ENCODE measurements around the gene MVK. TPM values are rescaled to one million over a fixed set of nuclear protein-coding genes. Genes with fewer than 3 reads are reported as not detected.

MVK gene
- total and polyA plus RNA-seq, 2 of the 4 experiments (the other 2 are of a cell fraction), result 6.6 to 11.5 TPM

GRCh38 chr12:109575683-109576082 lies 2.1 kb downstream of the MVK start:
- Histone ChIP-seq H3K56ac (ENCODE audit: extremely low read depth, insufficient read depth, low read length) (no peak overlapping the region), H2BK20ac (ENCODE audit: low read depth, low read length) (no peak overlapping the region), H3K36me3 (ENCODE audit: control insufficient read depth, insufficient read depth, low read length) (peaks cover 11% of the 10 kb centered on the region), H3K4ac (ENCODE audit: low read depth, low read length) (no peak overlapping the region), H3K4me1 (ENCODE audit: control insufficient read depth, insufficient read depth, low read length) (peaks cover 2% of the 10 kb centered on the region; the same call in 1 of the 2 replicates), H2BK15ac (ENCODE audit: low read depth, low read length) (no peak overlapping the region), H2AK9ac (replicated peaks; ENCODE audit: low read depth, low read length, poor library complexity) (no peak overlapping the region), H4K20me1 (ENCODE audit: insufficient read depth, low read length) (no peaks in the 10 kb centered on the region), H2BK120ac (ENCODE audit: low read depth, low read length) (no peak overlapping the region), H2BK5ac (ENCODE audit: low read depth, low read length, poor library complexity, severe bottlenecking) (no peak overlapping the region), H3K4me3 (ENCODE audit: insufficient read depth, low read depth, low read length) (no peak overlapping the region), H2AK5ac (ENCODE audit: low read depth, low read length) (no peak overlapping the region), H3K23ac (ENCODE audit: low read depth, low read length) (no peak overlapping the region), H4K5ac (ENCODE audit: low read depth, low read length) (no peak overlapping the region), H3K79me1 (ENCODE audit: low read depth in 1 of 2, low read length in 2 of 2) (peaks cover 3 to 16% of the 10 kb centered on the region in 2 experiments; a peak in 3 of 4 replicates), H3K18ac (ENCODE audit: low read depth, low read length) (no peak overlapping the region), H3K27ac (ENCODE audit: insufficient read depth, low read length) (no peak overlapping the region), H3K4me2 (ENCODE audit: low read depth, low read length) (no peak overlapping the region), H3K9ac (ENCODE audit: low read depth, low read length) (no peak overlapping the region), H4K91ac (ENCODE audit: insufficient read depth, low read depth, low read length) (no peak overlapping the region), H3K9me3 (ENCODE audit: control insufficient read depth, insufficient read depth, low read length) (no peaks in the 10 kb centered on the region), H3K14ac (replicated peaks; ENCODE audit: low read depth, low read length) (no peak overlapping the region), H2AFZ (replicated peaks; ENCODE audit: low read length, poor library complexity) (no peak overlapping the region), H4K8ac (ENCODE audit: low read depth in 2 of 2, low read length in 2 of 2) (no peak overlapping the region), H3K9me1 (ENCODE audit: insufficient read depth, low read length) (peaks cover 5% of the 10 kb centered on the region), H3K27me3 (ENCODE audit: control insufficient read depth, insufficient read depth, low read length) (no peaks in the 10 kb centered on the region)
- dilution Hi-C loops (cut with HindIII; ENCODE audit: low sequenced_read_pairs, unreplicated experiment), result no loop called here
- TF ChIP-seq, protein P1, sequence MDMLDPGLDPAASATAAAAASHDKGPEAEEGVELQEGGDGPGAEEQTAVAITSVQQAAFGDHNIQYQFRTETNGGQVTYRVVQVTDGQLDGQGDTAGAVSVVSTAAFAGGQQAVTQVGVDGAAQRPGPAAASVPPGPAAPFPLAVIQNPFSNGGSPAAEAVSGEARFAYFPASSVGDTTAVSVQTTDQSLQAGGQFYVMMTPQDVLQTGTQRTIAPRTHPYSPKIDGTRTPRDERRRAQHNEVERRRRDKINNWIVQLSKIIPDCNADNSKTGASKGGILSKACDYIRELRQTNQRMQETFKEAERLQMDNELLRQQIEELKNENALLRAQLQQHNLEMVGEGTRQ (IDR thresholded peaks at IDR 0.05; ENCODE audit: low read depth, low read length), result no peak
- TF ChIP-seq, protein P2, sequence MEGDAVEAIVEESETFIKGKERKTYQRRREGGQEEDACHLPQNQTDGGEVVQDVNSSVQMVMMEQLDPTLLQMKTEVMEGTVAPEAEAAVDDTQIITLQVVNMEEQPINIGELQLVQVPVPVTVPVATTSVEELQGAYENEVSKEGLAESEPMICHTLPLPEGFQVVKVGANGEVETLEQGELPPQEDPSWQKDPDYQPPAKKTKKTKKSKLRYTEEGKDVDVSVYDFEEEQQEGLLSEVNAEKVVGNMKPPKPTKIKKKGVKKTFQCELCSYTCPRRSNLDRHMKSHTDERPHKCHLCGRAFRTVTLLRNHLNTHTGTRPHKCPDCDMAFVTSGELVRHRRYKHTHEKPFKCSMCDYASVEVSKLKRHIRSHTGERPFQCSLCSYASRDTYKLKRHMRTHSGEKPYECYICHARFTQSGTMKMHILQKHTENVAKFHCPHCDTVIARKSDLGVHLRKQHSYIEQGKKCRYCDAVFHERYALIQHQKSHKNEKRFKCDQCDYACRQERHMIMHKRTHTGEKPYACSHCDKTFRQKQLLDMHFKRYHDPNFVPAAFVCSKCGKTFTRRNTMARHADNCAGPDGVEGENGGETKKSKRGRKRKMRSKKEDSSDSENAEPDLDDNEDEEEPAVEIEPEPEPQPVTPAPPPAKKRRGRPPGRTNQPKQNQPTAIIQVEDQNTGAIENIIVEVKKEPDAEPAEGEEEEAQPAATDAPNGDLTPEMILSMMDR (conservative IDR thresholded peaks at IDR 0.05; ENCODE audit: low read depth, low read length), result no peak
- TF ChIP-seq, protein P3, sequence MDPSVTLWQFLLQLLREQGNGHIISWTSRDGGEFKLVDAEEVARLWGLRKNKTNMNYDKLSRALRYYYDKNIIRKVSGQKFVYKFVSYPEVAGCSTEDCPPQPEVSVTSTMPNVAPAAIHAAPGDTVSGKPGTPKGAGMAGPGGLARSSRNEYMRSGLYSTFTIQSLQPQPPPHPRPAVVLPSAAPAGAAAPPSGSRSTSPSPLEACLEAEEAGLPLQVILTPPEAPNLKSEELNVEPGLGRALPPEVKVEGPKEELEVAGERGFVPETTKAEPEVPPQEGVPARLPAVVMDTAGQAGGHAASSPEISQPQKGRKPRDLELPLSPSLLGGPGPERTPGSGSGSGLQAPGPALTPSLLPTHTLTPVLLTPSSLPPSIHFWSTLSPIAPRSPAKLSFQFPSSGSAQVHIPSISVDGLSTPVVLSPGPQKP (IDR thresholded peaks at IDR 0.05; ENCODE audit: borderline replicate concordance, low read depth, low read length), result no peak
- intact Hi-C loops (cut with micrococcal nuclease), result no loop called here
- in situ Hi-C loops (cut with MboI; ENCODE audit: low sequenced_read_pairs), result no loop called here
- no TSS peak for BruUV-seq (replicated peaks)
- ChIA-PET CTCF (no interaction called here), POLR2A (ENCODE audit: unreplicated experiment) (no interaction called here)
- DNase-seq (no peak), ATAC-seq (ENCODE audit: low read depth) (no peak)
- WGBS, 2 experiments (ENCODE audit: extremely low coverage in 2 of 2, insufficient read length in 1 of 2), result 100% methylated on average over 1 of the region's 3 CpGs; no CpG with 5 or more reads in 1 of the 2 experiments
